ENCODE data around the gene CEACAM19.
"Not testable (repeated sequence)": the region's sequence is repeated elsewhere in the genome, so short reads cannot be mapped to it uniquely, and the experiment has no call there.

Gene CEACAM19

DNA sequence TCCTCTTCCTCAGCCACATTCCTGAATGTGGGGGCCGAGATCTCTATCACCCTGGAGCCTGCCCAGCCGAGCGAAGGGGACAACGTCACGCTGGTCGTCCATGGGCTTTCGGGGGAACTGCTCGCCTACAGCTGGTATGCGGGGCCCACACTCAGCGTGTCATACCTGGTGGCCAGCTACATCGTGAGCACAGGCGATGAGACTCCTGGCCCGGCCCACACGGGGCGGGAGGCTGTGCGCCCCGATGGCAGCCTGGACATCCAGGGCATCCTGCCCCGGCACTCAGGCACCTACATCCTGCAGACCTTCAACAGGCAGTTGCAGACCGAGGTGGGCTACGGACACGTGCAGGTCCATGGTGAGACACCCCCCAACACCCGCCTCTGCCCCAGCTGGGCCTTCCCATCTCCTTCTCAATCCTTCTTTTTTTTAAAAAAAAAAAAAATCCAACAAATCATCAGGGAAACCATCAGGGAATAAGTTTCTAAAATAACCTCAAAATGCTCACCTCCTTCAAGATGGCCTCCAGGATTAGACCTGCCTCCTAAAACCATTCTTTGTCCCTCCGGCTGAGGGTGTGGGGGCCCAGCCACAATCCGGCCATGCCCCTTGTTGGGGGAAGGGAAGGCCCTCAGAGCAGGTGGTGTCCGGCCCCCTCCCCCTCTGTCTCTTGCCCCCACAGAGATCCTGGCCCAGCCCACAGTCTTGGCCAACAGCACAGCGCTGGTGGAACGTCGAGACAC lies 32.2 kb downstream of the CEACAM19 start:
- Histone ChIP-seq H3K27ac (ENCODE audit: low read depth, low read length) (no peak overlapping the region), H3K4me3 (ENCODE audit: low read depth, low read length) (no peak overlapping the region), H2AFZ (ENCODE audit: low read length, unreplicated experiment) (no peak overlapping the region), H3K4me1 (ENCODE audit: control insufficient read depth, insufficient read depth, low read length, unreplicated experiment) (no peaks in the 10 kb centered on the region), H3K36me3 (ENCODE audit: insufficient read depth, low read length) (no peaks in the 10 kb centered on the region), H3K79me2 (ENCODE audit: control insufficient read depth, insufficient read depth, low read length, unreplicated experiment) (no peaks in the 10 kb centered on the region), H3K27me3 (ENCODE audit: insufficient read depth, low read length) (no peaks in the 10 kb centered on the region)

DNA sequence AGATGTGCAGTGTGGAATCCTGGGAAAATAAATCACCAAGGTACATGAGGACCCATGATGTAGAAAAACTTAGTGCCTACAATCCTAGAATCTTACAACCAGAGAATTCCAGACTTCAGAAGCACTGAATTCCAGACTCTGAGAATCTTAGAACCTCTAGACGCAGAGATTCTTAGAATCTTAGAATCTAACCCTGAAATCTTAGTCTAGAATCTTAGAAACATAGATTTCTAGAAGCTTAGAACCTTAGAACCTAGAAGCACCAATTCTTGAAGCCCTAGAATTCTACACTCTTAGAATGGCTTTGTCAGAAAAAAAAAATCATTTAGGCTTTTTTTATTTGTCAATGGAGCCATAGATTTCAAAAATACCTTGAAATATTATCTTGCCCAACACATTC lies 33.7 kb downstream of the CEACAM19 start:
- H3K27me3 ChIP-seq (ENCODE audit: insufficient read depth, low read length) = no peaks in the 10 kb centered on the region
- H2AFZ ChIP-seq (ENCODE audit: low read length, unreplicated experiment) = no peak overlapping the region
- H3K27ac ChIP-seq (ENCODE audit: low read depth, low read length) = no peak overlapping the region
- no peaks in the 10 kb centered on the region for H3K36me3 ChIP-seq (ENCODE audit: insufficient read depth, low read length)
- H3K4me3 ChIP-seq (ENCODE audit: low read depth, low read length) = no peak overlapping the region
- H3K79me2 ChIP-seq (ENCODE audit: control insufficient read depth, insufficient read depth, low read length, unreplicated experiment) = no peaks in the 10 kb centered on the region
- no peaks in the 10 kb centered on the region for H3K4me1 ChIP-seq (ENCODE audit: control insufficient read depth, insufficient read depth, low read length, unreplicated experiment)

DNA sequence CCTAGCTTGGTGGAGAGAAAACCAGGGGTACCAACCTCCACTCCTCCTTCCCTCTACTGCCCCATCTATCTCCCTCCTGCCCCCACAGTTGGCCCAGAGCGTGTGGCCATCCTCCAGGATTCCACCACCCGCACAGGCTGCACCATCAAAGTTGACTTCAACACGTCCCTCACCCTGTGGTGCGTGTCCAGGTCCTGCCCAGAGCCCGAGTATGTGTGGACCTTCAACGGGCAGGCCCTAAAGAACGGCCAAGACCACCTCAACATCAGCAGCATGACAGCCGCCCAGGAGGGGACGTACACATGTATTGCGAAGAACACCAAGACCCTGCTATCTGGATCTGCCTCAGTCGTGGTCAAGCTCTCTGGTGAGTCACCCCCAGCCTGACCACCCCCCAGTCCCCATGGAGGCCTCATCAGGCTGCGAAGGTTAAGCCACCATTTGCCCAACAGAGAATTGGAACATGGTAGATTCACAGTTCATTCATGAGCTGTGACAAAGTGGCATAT lies 34.3 kb downstream of the CEACAM19 start:
- no peak overlapping the region for H3K27ac ChIP-seq (ENCODE audit: low read depth, low read length)
- H3K4me1 ChIP-seq (ENCODE audit: control insufficient read depth, insufficient read depth, low read length, unreplicated experiment) = no peaks in the 10 kb centered on the region
- H3K27me3 ChIP-seq (ENCODE audit: insufficient read depth, low read length) = no peaks in the 10 kb centered on the region
- no peak overlapping the region for H3K4me3 ChIP-seq (ENCODE audit: low read depth, low read length)
- H3K79me2 ChIP-seq (ENCODE audit: control insufficient read depth, insufficient read depth, low read length, unreplicated experiment) = no peaks in the 10 kb centered on the region
- H2AFZ ChIP-seq (ENCODE audit: low read length, unreplicated experiment) = no peak overlapping the region
- no peaks in the 10 kb centered on the region for H3K36me3 ChIP-seq (ENCODE audit: insufficient read depth, low read length)

DNA sequence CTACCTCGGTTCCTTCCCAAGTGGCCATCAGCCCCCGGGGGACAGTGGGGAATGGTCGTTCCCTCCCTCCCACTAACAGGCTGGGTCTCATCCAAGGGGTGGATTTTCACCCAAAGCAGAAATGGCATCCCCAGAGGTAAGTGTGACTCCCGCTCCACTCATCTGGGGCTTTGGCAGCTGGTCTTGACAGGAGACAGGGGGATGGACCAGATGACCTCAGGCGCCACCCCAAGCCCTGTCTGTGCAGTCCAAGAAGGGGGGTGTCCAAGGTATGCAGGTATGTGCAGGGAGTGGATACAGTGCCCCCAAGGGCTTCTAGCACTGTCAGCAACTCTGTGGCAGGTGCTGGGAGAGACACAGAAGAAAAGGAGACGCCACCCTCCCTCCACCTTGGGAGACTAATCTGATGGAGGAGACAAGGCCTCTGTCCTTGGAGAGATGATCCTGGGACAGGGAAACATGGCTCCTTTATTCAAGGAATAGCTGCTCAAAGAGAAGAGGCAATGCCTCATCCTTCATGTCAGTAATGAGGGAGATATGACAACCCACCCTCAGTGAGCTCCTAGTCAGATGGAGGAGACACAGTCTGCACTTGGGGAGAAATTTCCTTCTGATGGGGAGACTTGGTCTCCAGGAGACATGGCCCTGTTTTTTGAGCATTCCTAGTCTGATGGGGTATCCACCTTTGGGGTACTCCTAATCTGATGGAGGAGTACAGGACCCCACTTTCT lies 35.4 kb downstream of the CEACAM19 start:
- Histone ChIP-seq H3K27me3 (ENCODE audit: insufficient read depth, low read length) (no peaks in the 10 kb centered on the region), H3K4me3 (ENCODE audit: low read depth, low read length) (no peak overlapping the region), H3K27ac (ENCODE audit: low read depth, low read length) (no peak overlapping the region), H3K36me3 (ENCODE audit: insufficient read depth, low read length) (no peaks in the 10 kb centered on the region), H3K79me2 (ENCODE audit: control insufficient read depth, insufficient read depth, low read length, unreplicated experiment) (no peaks in the 10 kb centered on the region), H3K4me1 (ENCODE audit: control insufficient read depth, insufficient read depth, low read length, unreplicated experiment) (no peaks in the 10 kb centered on the region), H2AFZ (ENCODE audit: low read length, unreplicated experiment) (no peak overlapping the region)

DNA sequence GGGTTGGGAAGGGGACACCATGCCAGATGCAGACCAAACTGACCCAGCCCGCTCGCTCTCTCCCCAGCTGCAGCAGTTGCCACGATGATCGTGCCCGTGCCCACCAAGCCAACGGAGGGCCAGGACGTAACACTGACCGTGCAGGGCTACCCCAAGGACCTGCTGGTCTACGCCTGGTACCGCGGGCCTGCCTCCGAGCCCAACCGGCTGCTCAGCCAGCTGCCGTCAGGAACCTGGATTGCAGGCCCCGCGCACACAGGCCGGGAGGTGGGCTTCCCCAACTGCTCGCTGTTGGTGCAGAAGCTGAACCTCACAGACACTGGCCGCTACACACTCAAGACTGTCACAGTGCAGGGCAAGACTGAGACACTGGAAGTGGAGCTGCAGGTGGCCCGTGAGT lies 36.5 kb downstream of the CEACAM19 start:
- no peak overlapping the region for H2AFZ ChIP-seq (ENCODE audit: low read length, unreplicated experiment)
- H3K4me3 ChIP-seq (ENCODE audit: low read depth, low read length) = no peak overlapping the region
- H3K4me1 ChIP-seq (ENCODE audit: control insufficient read depth, insufficient read depth, low read length, unreplicated experiment) = no peaks in the 10 kb centered on the region
- H3K36me3 ChIP-seq (ENCODE audit: insufficient read depth, low read length) = no peaks in the 10 kb centered on the region
- no peak overlapping the region for H3K27ac ChIP-seq (ENCODE audit: low read depth, low read length)
- H3K27me3 ChIP-seq (ENCODE audit: insufficient read depth, low read length) = no peaks in the 10 kb centered on the region
- no peaks in the 10 kb centered on the region for H3K79me2 ChIP-seq (ENCODE audit: control insufficient read depth, insufficient read depth, low read length, unreplicated experiment)

DNA sequence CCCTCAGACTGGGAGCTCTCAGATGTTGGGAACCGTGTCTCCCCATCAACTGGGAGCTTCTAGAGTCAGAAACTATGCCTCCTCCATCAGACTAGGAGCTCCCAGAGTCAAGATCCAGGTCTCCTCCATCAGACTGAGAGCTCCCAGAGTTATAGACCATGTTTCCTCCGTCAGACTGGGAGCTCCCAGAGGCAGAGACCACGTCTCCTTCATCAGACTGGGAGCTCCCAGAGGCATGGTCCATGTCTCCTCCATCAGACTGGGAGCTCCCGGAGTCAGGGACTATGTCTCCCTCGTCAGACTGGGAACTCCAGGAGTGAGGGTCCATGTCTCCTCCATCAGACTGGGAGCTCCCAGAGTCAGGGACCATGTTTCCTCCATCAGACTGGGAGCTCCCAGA lies 37.7 kb downstream of the CEACAM19 start:
- H3K4me3 ChIP-seq (ENCODE audit: low read depth, low read length) = no peak overlapping the region
- no peaks in the 10 kb centered on the region for H3K4me1 ChIP-seq (ENCODE audit: control insufficient read depth, insufficient read depth, low read length, unreplicated experiment)
- H3K79me2 ChIP-seq (ENCODE audit: control insufficient read depth, insufficient read depth, low read length, unreplicated experiment) = no peaks in the 10 kb centered on the region
- H3K27ac ChIP-seq (ENCODE audit: low read depth, low read length) = no peak overlapping the region
- H2AFZ ChIP-seq (ENCODE audit: low read length, unreplicated experiment) = no peak overlapping the region
- H3K36me3 ChIP-seq (ENCODE audit: insufficient read depth, low read length) = no peaks in the 10 kb centered on the region
- no peaks in the 10 kb centered on the region for H3K27me3 ChIP-seq (ENCODE audit: insufficient read depth, low read length)

DNA sequence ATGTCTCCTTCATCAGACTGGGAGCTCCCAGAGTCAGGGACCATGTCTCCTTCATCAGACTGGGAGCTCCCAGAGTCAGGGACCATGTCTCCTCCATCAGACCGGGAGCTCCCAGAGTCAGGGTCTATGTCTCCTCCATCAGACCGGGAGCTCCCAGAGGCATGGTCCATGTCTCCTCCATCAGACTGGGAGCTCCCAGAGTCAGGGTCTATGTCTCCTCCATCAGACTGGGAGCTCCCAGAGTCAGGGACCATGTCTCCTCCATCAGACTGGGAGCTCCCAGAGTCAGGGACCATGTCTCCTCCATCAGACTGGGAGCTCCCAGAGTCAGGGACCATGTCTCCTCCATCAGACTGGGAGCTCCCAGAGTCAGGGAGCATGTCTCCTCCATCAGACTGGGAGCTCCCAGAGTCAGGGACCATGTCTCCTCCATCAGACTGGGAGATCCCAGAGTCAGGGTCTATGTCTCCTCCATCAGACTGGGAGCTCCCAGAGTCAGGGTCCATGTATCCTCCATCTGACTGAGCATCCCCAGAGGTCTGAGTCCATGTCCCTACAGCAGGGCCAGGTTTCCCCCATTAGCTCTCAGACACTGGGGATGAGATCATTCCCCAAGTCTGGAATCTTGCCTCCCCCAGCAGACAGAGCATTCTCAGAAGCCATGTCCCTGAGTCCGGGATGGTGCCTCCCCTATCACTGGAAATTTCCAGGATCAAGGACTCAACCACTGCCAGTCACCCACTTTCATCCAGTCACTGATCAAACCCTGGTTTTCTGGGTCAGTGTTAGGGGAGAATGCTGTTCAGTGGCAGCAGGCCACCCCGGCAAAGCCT lies 38.4 kb downstream of the CEACAM19 start:
- H3K36me3 ChIP-seq (ENCODE audit: insufficient read depth, low read length); H2AFZ ChIP-seq (ENCODE audit: low read length, unreplicated experiment); H3K4me3 ChIP-seq (ENCODE audit: low read depth, low read length); H3K79me2 ChIP-seq (ENCODE audit: control insufficient read depth, insufficient read depth, low read length, unreplicated experiment); H3K4me1 ChIP-seq (ENCODE audit: control insufficient read depth, insufficient read depth, low read length, unreplicated experiment); H3K27ac ChIP-seq (ENCODE audit: low read depth, low read length); H3K27me3 ChIP-seq (ENCODE audit: insufficient read depth, low read length): not testable (repeated sequence)

DNA sequence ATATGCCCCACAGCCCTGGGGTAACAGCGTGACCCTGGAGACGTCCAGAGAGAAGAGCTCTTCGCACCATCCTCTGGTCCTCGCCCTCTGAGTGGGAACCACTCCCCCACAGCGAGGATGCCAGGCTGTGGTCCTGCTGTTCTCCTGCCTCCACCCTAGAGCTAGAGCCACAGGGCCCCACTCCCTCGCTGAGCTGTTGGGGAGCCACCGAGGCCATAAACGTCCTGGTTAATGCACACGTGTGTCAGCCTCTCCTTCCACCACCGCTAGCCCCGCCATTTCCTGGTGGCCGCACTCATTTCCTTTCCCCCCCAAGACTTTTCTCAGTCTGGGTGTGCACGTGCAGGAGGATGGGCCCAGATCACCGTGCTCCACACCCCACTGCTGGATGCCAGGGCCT lies 39.2 kb downstream of the CEACAM19 start:
- H3K4me3 ChIP-seq (ENCODE audit: low read depth, low read length) = no peak overlapping the region
- H3K27me3 ChIP-seq (ENCODE audit: insufficient read depth, low read length) = no peaks in the 10 kb centered on the region
- H3K27ac ChIP-seq (ENCODE audit: low read depth, low read length) = no peak overlapping the region
- H3K36me3 ChIP-seq (ENCODE audit: insufficient read depth, low read length) = no peaks in the 10 kb centered on the region
- H2AFZ ChIP-seq (ENCODE audit: low read length, unreplicated experiment) = no peak overlapping the region
- H3K79me2 ChIP-seq (ENCODE audit: control insufficient read depth, insufficient read depth, low read length, unreplicated experiment) = no peaks in the 10 kb centered on the region
- H3K4me1 ChIP-seq (ENCODE audit: control insufficient read depth, insufficient read depth, low read length, unreplicated experiment) = no peaks in the 10 kb centered on the region

DNA sequence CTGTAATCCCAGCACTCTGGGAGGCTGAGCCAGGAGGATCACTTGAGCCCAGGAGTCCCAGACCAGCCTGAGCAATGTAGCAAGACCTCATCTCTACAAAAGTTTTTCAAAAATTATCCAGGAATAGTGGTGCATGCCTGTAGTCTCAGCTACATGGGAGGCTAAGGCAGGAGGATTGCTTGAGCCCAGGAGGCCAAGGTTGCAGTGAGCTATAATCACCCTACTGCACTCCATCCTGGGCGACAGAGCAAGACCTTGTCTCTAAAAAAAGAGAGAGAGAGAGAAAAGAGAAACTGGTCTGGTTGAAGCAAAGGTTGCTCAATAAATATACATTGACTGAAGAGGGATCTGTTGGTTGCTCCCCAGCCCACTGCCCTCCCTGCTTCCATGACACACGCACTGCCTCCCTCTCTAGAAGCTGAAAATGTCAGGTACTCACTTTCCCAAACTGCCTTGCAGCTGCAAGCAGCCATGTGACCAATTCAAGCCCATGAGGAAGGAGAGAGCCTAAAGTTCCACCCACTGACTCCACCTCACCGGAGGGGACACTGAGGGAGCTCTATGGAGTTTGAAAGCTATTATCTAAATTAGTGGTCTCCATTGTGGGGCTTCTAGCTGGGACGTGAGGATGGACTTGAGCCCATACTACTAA lies 41.7 kb downstream of the CEACAM19 start:
- no peaks in the 10 kb centered on the region for H3K79me2 ChIP-seq (ENCODE audit: control insufficient read depth, insufficient read depth, low read length, unreplicated experiment)
- no peak overlapping the region for H2AFZ ChIP-seq (ENCODE audit: low read length, unreplicated experiment)
- H3K27ac ChIP-seq (ENCODE audit: low read depth, low read length) = no peak overlapping the region
- no peaks in the 10 kb centered on the region for H3K4me1 ChIP-seq (ENCODE audit: control insufficient read depth, insufficient read depth, low read length, unreplicated experiment)
- no peaks in the 10 kb centered on the region for H3K27me3 ChIP-seq (ENCODE audit: insufficient read depth, low read length)
- no peak overlapping the region for H3K4me3 ChIP-seq (ENCODE audit: low read depth, low read length)
- H3K36me3 ChIP-seq (ENCODE audit: insufficient read depth, low read length) = no peaks in the 10 kb centered on the region

DNA sequence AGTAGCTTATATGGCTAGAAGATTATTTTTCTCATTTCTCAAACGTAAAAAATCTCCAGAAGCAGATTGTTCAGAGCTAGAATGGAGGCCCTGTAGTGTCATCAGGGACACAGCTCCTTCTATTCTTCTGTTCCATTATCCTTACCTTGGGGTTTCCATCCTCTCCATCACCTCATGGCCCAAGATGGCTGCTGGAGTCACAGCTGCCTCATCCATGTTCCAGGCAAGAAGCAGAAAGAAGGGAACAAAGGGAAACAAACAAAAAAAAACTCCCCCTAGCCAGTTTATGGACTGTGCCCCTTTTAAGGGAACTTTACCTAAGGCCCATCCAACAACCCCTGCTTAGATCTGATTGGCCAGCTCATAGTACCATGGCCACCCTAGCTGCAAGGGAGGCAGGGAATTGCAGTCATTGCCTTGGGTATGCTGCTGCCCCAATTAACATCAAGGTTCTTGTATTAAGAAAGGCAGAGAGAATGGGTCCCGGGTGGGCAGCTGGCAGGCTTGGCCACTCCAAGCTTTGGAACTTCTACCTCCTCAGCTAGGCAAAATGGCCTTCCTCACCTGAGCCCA lies 43.4 kb downstream of the CEACAM19 start:
- H2AFZ ChIP-seq (ENCODE audit: low read length, unreplicated experiment) = no peak overlapping the region
- no peak overlapping the region for H3K4me3 ChIP-seq (ENCODE audit: low read depth, low read length)
- H3K36me3 ChIP-seq (ENCODE audit: insufficient read depth, low read length) = no peaks in the 10 kb centered on the region
- peaks cover 9% of the 10 kb centered on the region for H3K4me1 ChIP-seq (ENCODE audit: control insufficient read depth, insufficient read depth, low read length, unreplicated experiment)
- H3K27ac ChIP-seq (ENCODE audit: low read depth, low read length) = no peak overlapping the region
- H3K79me2 ChIP-seq (ENCODE audit: control insufficient read depth, insufficient read depth, low read length, unreplicated experiment) = no peaks in the 10 kb centered on the region
- H3K27me3 ChIP-seq (ENCODE audit: insufficient read depth, low read length) = no peaks in the 10 kb centered on the region

Measured in ACC112 (cell line).